Astrocyte (in vitro differentiated cells and primary cell): Measurements from ENCODE around the gene SGCD. TPM values are rescaled to one million over a fixed set of nuclear protein-coding genes. Genes with fewer than 3 reads are reported as not detected.

Experiments
- DNase-seq: peaks from one replicate; pipeline ENCODE4 v3.0.0-alpha.2; 2010; ENCODE audit warnings: low read depth
- FAIRE-seq: peaks from 2 replicates; lab custom pipeline; 2011; peaks lifted over from hg19 to GRCh38; lab: Jason Lieb, UNC
- H2AFZ ChIP-seq: 2 replicates; pipeline ENCODE4 v1.6.0; 2012; ENCODE audit warnings: low read depth, low read length, inconsistent platforms
- H3K27ac ChIP-seq: 2 replicates; pipeline ENCODE4 v1.5.1; 2011; ENCODE audit warnings: low read depth, low read length, inconsistent platforms
- H3K27me3 ChIP-seq: 2 replicates; pipeline ENCODE4 v1.6.0; 2011; ENCODE audit warnings: low read length, inconsistent platforms; ENCODE audit not compliant: insufficient read depth
- H3K36me3 ChIP-seq: 2 replicates; pipeline ENCODE4 v1.5.1; 2011; ENCODE audit warnings: low read length, inconsistent platforms; ENCODE audit not compliant: insufficient read depth
- H3K4me1 ChIP-seq: 2 replicates; pipeline ENCODE4 v1.5.1; 2011; ENCODE audit warnings: low read length, inconsistent platforms; ENCODE audit not compliant: insufficient read depth
- H3K4me2 ChIP-seq: 2 replicates; pipeline ENCODE4 v1.6.0; 2012; ENCODE audit warnings: low read length, inconsistent platforms
- H3K4me3 ChIP-seq: 2 replicates; pipeline ENCODE4 v1.5.1; 2011; ENCODE audit warnings: low read depth, mild to moderate bottlenecking, low read length, inconsistent platforms; ENCODE audit not compliant: insufficient read depth
- H3K79me2 ChIP-seq: 2 replicates; pipeline ENCODE4 v1.6.0; 2012; ENCODE audit warnings: mild to moderate bottlenecking, low read length, inconsistent platforms; ENCODE audit not compliant: insufficient read depth
- H3K9ac ChIP-seq: 2 replicates; pipeline ENCODE4 v1.6.0; 2012; ENCODE audit warnings: mild to moderate bottlenecking, low read length, inconsistent platforms
- H3K9me3 ChIP-seq: 2 replicates; pipeline ENCODE4 v1.5.1; 2012; ENCODE audit warnings: low read depth, mild to moderate bottlenecking, low read length, inconsistent platforms; ENCODE audit not compliant: insufficient read depth
- H4K20me1 ChIP-seq: 2 replicates; pipeline ENCODE4 v1.6.0; 2012; ENCODE audit warnings: low read length, inconsistent platforms; ENCODE audit not compliant: insufficient read depth
- H3K27ac Mint-ChIP-seq: one replicate; pipeline ENCODE4 v1.8.0; 2021; ENCODE audit warnings: mild to moderate bottlenecking, mixed read lengths; ENCODE audit not compliant: unreplicated experiment
- H3K27me3 Mint-ChIP-seq: one replicate; pipeline ENCODE4 v1.8.0; 2021; ENCODE audit warnings: low read depth, mixed read lengths; ENCODE audit not compliant: unreplicated experiment
- H3K36me3 Mint-ChIP-seq: one replicate; pipeline ENCODE4 v1.8.0; 2021; ENCODE audit warnings: low read depth, mixed read lengths; ENCODE audit not compliant: unreplicated experiment
- H3K4me1 Mint-ChIP-seq: one replicate; pipeline ENCODE4 v1.8.0; 2021; ENCODE audit warnings: low read depth, mixed read lengths; ENCODE audit not compliant: unreplicated experiment
- H3K4me3 Mint-ChIP-seq: one replicate; pipeline ENCODE4 v1.8.0; 2021; ENCODE audit warnings: mild to moderate bottlenecking, moderate library complexity, mixed read lengths; ENCODE audit not compliant: unreplicated experiment
- H3K9me3 Mint-ChIP-seq: one replicate; pipeline ENCODE4 v1.8.0; 2021; ENCODE audit warnings: mild to moderate bottlenecking, mixed read lengths; ENCODE audit not compliant: unreplicated experiment
- EZH2 ChIP-seq: IDR thresholded peaks from 2 replicates; pipeline ENCODE4 v1.6.1; 2012; ENCODE audit warnings: mild to moderate bottlenecking, low read length, inconsistent platforms; ENCODE audit not compliant: insufficient read depth
- total RNA-seq: library from RNA; stranded (reverse); gene quantifications from 2 replicates; pipeline ENCODE4 v1.2.1, GENCODE V29; 2021
- TF ChIP-seq, protein P1 (sequence below): IDR thresholded peaks from 2 replicates; pipeline ENCODE4 v1.5.1; 2011; ENCODE audit warnings: low read depth, mild to moderate bottlenecking, inconsistent platforms, low read length, moderate library complexity; ENCODE audit not compliant: insufficient read depth

The SGCD gene
- total RNA-seq, 1 donor from 2014 or later = 2.9 TPM

DNA sequence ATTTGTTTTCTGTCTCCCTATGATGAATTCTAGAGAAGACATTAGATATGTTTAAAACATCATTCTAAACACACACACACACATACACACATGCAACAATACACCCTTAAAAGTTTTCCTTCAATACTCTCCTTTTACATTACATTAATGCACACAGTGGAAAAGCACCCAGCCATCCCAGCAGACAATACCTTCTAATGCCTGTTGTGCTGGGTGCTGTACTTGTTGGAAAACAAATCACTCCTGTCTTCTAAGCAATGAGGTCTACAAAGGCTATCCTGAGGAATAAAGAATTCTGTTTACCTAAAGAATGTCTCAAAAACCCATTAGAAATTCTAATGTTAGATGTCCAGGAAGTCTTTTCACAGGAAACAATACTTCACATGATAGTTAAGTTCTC, 264.0 kb downstream of the SGCD start:
- DNase-seq = no peak
- Mint-ChIP-seq H3K9me3 (no peaks in the 10 kb centered on the region), H3K36me3 (no peaks in the 10 kb centered on the region), H3K4me1 (peaks cover 19% of the 10 kb centered on the region), H3K4me3 (no peak overlapping the region), H3K27me3 (no peaks in the 10 kb centered on the region), H3K27ac (no peak overlapping the region)
- no peaks in the 10 kb centered on the region for H3K79me2 ChIP-seq
- no peaks in the 10 kb centered on the region for H3K9me3 ChIP-seq
- no peak overlapping the region for H3K4me3 ChIP-seq
- H3K4me1 ChIP-seq = no peaks in the 10 kb centered on the region
- TF ChIP-seq, protein P1, sequence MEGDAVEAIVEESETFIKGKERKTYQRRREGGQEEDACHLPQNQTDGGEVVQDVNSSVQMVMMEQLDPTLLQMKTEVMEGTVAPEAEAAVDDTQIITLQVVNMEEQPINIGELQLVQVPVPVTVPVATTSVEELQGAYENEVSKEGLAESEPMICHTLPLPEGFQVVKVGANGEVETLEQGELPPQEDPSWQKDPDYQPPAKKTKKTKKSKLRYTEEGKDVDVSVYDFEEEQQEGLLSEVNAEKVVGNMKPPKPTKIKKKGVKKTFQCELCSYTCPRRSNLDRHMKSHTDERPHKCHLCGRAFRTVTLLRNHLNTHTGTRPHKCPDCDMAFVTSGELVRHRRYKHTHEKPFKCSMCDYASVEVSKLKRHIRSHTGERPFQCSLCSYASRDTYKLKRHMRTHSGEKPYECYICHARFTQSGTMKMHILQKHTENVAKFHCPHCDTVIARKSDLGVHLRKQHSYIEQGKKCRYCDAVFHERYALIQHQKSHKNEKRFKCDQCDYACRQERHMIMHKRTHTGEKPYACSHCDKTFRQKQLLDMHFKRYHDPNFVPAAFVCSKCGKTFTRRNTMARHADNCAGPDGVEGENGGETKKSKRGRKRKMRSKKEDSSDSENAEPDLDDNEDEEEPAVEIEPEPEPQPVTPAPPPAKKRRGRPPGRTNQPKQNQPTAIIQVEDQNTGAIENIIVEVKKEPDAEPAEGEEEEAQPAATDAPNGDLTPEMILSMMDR = no peak
- TF ChIP-seq EZH2 = no peak
- no peaks in the 10 kb centered on the region for H4K20me1 ChIP-seq
- H3K9ac ChIP-seq = no peak overlapping the region
- no peak for FAIRE-seq
- H3K36me3 ChIP-seq = no peaks in the 10 kb centered on the region
- H2AFZ ChIP-seq = no peak overlapping the region
- H3K27me3 ChIP-seq = no peaks in the 10 kb centered on the region
- no peak overlapping the region for H3K4me2 ChIP-seq
- no peak overlapping the region for H3K27ac ChIP-seq

DNA sequence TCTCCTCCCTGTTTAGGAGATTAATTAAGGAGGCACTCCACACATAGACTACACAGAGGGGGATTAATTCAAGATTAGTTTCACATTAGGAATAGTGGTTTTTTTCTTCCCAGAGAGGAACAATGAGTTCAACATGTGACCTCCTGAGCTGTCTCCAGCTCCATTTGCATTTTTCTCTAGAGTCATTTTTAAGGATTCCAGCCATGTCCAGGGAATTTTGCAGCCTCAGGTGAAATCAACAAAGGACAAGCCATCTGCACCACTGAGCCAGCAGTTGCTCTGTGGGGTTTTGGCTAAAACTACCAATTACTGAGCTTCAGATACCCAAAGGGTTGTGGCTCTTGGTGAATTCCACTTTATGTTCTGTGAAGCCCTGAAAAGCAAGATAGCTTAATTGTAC, 264.7 kb downstream of the SGCD start:
- Mint-ChIP-seq H3K27me3 (no peaks in the 10 kb centered on the region), H3K27ac (no peak overlapping the region), H3K4me3 (no peak overlapping the region), H3K4me1 (peaks cover 18% of the 10 kb centered on the region), H3K36me3 (no peaks in the 10 kb centered on the region), H3K9me3 (no peaks in the 10 kb centered on the region)
- Histone ChIP-seq H3K27me3 (no peaks in the 10 kb centered on the region), H3K79me2 (no peaks in the 10 kb centered on the region), H4K20me1 (no peaks in the 10 kb centered on the region), H3K4me1 (no peaks in the 10 kb centered on the region), H3K4me3 (no peak overlapping the region), H3K9ac (no peak overlapping the region), H3K36me3 (no peaks in the 10 kb centered on the region), H3K4me2 (no peak overlapping the region), H3K27ac (no peak overlapping the region), H3K9me3 (no peaks in the 10 kb centered on the region), H2AFZ (no peak overlapping the region)
- DNase-seq (no peak), FAIRE-seq (no peak)
- TF ChIP-seq EZH2 = no peak
- TF ChIP-seq, protein P1 = no peak

DNA sequence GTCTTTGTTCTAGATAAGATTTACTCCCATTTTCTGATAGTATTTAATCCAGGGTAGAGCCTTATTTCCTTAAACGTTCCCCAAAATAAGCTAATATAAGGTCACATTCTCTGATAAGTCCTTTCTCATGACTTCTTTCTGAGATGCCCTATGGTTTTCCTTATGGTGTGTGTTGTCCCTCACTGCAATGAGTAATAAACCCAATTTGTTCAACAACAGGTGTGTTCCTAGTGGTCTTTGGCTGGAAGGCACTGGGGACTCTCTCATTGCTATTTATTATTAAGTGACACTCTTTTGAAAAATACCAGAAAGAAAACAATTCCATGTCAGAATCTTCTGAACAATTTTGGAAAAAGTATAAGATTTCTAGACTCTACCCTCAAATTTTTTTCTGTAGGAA, 266.6 kb downstream of the SGCD start:
- H3K4me1 Mint-ChIP-seq = peaks cover 10% of the 10 kb centered on the region
- no peak overlapping the region for H3K4me2 ChIP-seq
- no peak overlapping the region for H3K27ac ChIP-seq
- TF ChIP-seq, protein P1 = no peak
- TF ChIP-seq EZH2 = no peak
- H2AFZ ChIP-seq = no peak overlapping the region
- no peak overlapping the region for H3K9ac ChIP-seq
- no peaks in the 10 kb centered on the region for H4K20me1 ChIP-seq
- no peaks in the 10 kb centered on the region for H3K36me3 ChIP-seq
- no peak overlapping the region for H3K4me3 ChIP-seq
- H3K36me3 Mint-ChIP-seq = no peaks in the 10 kb centered on the region
- no peaks in the 10 kb centered on the region for H3K4me1 ChIP-seq
- no peaks in the 10 kb centered on the region for H3K27me3 Mint-ChIP-seq
- FAIRE-seq (no peak), DNase-seq (no peak)
- no peak overlapping the region for H3K27ac Mint-ChIP-seq
- no peaks in the 10 kb centered on the region for H3K9me3 ChIP-seq
- H3K79me2 ChIP-seq = no peaks in the 10 kb centered on the region
- no peaks in the 10 kb centered on the region for H3K27me3 ChIP-seq
- H3K9me3 Mint-ChIP-seq = peaks cover 3% of the 10 kb centered on the region
- H3K4me3 Mint-ChIP-seq = no peak overlapping the region
